ENCODE measurements around the gene USH2A.

The USH2A gene

DNA sequence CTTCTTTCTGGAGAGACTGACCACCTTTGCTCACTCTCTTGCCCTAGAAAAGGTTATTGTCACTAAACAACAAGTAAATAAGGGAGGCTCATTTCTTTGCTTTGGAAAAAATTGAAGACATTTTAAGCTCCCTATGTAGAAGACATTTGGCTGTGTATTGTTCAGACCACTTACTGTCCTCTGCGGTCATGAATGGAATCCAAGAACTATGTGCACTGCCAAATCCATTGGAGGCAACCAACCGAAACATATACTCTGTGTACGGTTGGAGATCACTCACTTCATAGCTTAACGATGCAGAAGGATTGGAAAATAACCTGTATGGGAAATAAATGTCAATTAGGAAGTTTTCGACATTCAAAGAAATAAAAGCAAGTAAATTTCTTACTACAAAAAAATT is 523.3 kb downstream of the USH2A start:
- no peak for DNase-seq

DNA sequence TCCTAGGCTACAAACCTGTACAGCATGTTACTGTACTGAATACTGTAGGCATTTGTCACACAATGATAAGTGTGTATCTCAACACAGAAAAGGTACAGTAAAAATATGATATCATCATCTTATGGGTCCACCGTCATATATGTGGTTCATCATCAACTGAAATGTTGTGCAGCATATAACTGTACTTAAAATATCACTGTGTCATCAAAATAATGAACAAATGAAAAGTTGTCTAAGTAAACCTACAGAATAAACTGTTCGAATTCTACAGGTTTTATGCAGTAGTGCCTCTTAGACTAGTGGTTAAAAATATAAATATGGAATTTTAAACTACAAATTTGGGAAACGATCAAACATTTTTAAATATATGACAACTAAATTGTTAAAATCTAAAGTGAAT is 527.4 kb downstream of the USH2A start:
- no peak for DNase-seq

DNA sequence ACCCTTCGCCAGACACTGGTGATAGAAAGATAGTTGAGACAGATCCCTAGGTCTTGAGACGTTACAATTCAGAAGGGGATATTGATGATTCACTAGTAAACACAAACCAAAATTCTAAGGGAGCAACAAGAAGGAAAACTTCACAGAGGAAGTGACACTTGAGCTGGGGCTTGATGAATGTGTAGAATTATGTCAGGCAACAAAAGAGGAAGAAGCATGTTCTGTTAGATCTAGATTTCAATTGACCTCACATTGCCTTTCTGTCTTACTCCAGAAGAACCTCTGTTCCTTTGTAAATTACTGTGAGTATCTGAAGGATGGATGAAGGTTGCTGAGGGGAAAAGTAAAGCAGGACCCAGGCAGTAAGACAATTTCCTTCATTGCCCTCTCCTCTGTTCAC is 528.0 kb downstream of the USH2A start:
- no peak for DNase-seq

DNA sequence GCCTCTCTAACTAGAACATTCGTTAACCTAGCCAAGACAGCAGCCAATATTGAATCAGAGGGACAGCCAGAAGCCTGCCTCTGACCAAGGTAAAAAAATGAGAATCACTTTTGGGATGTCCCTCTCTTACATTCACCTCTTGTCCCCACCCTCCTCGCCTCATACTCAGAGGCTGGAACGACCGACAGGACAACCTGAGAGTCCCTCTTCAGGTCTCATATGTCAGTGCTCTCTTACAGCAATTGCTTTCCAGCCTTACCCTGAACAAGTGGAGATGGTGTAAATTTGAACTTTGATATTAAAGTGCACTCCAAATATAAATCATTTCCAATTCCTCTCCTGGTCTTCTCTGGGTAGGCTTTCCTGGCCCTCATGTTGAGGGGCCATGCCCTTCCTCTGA is 528.6 kb downstream of the USH2A start:
- no peak for DNase-seq

DNA sequence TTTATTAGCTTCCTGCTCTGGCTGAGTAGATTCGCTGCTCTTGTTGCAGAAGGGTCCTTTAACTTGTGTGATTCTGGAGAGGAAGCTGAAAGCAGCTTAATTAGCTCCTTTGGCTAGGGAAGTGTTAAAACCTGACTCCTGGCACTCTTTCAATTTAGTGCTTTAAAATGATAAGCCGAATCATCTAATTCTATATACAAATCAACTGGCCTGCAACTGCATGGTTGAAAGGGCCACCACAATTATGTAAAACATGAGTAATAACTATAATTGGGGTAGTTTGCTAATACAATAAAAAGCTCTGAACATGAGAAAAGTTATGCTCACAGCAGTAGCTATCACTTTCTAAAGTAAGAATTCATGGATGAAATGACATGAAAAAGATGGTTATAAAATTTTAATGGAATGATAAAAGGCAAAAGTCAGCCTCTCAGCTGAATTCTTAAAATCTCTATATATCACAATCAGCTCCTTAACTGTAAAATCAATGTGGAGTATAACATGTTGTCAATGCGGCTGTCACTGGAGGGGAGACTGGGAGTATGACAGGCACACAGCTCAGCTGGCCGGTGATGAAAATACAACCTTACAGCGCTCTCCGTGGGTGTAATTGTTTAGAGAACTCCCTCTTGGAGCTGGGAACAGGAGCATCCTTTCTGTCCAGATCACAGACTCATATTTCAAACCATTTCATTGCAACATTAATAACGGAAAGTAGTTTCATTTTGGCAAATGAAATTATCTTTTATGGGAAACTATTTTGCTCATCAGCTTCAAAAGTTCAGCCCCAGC is 531.8 kb downstream of the USH2A start:
- no peak for DNase-seq

DNA sequence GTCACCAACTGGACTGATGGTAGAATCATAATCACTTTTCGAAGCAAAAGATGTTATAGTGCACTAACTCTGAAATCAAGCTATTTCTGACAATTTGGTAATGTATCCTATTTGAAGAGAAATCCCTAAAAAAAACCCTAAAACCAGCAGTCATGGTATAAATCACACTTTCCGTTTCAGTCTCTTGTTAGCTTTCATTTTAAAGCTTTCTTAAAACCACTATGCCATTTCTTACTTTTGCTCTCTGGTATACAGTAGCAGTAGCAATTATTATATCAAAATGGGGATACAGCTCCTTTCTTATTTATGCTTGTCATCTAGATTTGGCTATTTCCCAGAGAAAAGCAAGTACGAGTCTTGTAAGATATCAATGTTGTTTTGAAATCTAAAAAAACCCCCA is 532.8 kb downstream of the USH2A start:
- DNase-seq = no peak

DNA sequence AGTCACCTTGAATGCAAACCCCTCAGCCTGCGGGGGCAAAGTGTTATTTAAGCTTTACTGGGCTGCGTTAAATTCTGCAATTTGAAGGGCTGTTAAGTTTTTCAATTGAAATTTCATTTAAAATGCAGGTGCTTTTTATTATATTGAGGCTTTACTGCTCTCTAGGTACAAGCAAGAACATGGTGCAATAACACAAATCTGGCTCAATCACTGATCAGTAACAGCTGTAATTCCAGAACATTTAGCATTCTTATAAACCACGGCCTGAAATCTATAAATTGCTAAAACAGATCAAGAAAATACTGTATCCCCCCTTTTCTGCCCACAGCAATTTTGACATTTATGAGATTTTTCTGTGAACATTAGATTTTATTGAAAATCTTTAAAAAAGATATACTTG is 533.4 kb downstream of the USH2A start:
- no peak for DNase-seq

DNA sequence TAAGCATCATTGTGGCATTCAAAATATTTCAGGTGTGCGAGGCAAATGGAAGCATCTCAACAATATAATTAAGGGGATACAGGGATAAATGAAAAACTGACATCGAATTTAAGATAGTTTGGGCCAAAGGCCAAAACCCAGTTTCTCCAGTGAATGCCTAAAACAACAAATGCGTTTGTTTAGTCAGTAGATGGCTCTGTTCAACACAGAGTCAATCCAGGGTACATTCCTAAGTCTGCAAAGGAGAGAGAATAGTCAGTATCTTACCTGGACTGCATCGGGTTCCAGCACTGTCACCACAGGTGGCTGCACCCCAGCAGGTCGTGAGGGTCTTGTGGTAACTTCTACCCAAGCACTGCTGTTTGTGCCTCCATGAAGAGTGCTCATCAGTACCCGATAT is 535.1 kb downstream of the USH2A start:
- DNase-seq = no peak

DNA sequence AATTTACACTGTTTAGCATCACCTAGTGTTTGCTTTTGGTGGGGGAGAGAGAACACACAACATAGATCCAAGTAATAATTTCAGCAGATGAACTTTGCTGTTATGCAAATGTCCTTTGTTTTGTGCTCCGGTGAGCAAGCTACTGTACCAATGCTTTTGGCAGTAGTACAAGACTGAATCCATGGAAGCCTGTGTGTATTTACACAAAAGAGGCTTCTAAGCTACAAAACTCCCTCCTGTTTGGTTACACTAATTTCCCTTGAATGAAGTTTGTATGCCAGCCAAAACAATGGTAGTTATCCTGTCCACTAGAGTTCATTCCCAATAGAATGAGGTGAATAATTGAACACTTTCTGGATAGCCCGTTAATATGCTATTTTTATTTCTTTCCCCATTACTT is 535.6 kb downstream of the USH2A start:
- DNase-seq = no peak

DNA sequence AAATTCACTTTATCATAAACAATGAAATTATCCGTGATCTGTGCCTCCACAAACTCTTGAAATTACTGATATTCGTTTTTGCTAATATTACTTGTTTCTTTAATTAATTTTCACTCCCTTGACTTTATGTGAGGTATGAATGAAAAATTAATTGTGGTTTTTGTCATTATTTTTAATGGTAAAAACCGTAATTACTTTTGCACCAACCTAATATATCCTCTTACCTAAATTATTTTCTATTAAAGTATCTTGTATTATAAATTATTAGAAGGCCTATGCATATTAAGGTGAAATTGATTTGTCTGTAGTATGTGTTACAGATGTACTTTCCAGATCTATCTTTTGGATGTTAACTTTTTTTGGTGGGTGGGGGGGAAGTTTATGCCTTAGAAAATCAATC is 540.2 kb downstream of the USH2A start:
- DNase-seq = no peak

DNA sequence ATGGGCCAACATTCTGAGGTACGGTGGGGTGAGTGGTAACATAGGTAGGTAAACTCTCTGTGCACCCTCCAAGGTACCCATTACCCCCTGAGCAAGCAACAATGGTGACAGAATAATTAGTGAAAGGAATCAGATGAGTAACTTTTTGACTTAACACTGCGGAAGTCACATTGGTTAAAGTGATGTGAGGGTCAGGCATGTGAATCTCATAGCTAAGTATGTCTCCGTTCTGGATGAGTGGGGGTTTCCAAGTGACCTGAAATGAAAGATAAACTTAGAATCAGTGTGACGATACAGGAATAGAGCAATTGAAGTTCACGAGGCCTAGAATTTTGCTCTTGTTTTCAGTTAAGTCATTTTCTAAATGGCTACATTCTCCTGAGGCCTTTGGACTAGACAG is 544.4 kb downstream of the USH2A start:
- no peak for DNase-seq

DNA sequence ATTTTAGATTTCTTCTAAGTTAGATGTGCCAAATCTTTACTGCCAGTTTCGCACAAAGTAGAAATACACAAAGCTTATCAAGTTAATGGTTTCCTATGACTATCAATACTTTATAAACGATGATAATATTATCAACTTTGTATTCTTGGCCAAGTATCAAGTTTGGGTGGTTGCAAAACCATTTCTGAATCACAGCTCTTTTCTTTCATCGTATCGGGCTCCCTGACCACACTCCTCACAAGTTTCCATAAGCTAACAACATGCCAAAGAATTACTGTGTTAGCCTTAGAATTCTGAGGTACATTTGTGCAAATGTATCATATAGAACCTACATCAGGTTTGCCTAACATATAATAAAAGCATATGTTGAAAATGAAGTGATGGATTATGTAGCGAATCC is 545.1 kb downstream of the USH2A start:
- DNase-seq = no peak

DNA sequence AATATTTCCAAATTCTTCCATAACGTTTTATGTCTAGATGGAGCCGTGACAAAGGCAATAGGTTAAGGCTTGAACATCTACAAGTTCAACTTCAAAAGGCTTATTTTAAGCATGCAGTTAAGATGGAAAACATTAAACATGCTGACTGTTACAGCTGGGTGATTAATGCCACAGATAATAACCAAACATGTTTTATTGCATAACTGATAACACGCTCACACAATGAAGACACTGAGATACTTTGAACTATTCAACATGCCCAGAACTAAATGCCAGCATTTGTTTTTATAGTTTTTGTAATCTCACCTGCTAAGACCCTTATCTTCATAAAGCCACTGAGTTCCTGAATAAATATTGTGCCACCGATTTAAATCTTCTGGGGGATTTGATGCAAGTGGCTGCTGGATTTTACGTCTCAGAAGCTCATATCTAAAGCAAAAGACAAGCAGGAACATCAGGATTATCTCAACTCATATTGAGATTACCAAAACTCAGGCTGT is 545.7 kb downstream of the USH2A start:
- DNase-seq = no peak

DNA sequence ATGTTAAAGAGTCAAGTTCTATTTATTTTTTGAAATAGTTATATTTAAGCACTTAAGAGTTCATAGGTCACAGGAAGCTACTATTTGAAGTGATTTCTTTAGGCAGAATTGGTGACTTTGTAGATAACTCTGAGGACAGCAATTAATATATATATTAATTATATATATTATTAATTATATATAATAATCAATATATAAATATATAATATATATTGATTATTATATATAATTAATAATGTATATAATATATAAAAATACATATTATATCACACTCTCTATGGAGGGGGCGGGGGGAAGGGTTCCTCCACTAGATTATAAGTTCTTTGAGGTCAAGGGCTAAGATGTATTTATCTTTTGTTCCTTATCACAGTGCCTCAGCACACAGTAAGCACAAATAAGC is 547.5 kb downstream of the USH2A start:
- no peak for DNase-seq

DNA sequence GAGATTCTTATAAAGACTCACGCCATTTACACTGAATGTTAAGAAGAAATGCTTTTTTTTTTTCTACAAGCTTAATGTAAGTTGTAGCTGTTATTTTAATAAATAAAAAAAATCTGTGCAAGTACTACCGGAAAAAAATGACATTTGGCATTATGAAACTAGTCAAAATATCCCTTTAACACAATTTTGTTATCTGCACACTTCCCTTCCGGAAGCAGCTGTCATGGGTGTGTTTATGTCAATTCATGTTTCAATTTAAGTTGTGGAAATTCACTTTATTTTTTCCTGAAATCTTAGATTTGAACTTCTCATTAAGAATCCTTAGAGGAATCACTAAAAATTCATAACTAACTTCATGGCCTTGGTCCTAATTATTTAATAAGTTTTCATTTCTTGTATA is 548.0 kb downstream of the USH2A start:
- DNase-seq = no peak

DNA sequence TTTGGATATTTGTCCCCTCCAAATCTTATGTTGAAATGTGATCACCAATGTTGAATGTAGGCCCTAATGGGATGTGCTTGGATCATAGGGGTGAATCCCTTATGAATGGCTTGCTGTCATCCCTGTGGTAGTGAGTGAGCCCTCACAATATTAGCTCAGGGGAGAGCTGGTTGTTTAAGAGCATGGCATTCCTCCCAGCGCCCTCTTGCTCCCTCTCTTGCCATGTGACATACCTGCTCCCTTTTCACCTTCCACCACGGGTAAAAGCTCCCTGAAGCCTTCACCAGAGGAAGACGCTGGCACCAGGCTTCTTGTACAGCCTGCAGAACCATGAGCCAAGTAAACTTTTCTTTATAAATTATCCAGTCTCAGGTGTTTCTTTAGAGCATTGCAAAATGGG is 550.6 kb downstream of the USH2A start:
- DNase-seq = no peak

DNA sequence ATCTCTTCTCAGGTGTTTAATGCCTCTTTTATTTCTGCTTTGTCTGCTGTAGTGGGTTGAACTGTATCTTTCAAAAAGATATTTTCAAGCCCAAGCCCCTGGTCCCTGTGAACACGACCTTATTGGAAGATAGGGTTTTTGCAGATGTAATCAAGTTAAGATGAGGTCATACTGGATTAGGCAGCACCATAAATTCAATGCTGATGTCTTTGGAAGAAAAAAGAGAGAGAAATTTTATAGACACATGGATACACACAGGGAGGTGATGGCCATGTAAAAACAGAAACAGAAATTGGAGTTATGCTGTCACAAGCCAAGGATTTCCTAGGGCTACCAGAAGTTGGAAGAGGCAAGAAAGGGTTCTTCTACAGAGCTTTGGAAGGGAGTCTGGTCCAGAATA is 554.7 kb downstream of the USH2A start:
- DNase-seq = no peak

DNA sequence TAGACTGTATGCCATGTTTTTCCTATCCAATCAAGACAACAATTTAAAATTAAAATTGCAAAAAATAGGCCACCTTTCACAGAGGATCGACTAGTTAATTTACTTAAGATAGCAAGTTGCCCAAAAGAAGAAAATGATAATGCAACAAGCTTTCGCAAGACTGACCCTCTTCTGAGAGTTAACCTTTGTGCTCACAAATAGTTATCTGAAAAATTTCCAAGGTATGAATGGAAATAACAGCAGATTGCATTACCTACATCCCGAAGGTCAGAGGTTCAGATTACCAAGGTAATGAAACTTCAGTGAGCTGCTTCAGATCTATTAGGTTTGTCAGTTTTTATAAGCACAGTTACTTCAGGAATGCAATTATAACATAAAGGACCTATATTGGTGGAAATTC is 558.2 kb downstream of the USH2A start:
- DNase-seq = no peak

DNA sequence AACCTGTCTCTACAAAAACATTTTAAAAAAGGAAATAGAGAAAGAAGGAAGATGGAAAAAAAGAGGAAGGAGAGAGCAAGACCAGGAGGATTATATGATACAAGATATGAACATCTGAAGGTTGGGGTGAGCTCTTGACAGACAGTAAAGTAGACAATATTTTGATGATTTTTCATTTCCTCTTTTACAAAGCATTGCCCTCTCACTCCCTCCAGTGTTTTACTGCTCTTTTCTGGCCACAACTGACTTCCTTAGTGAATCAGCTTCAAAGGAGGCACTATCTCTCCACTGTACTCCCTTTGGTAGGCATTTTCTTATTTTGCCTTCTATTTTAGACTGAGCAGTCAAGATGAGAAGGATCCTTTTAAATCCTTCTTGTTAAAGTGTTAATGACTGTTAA is 559.5 kb downstream of the USH2A start:
- DNase-seq = no peak

DNA sequence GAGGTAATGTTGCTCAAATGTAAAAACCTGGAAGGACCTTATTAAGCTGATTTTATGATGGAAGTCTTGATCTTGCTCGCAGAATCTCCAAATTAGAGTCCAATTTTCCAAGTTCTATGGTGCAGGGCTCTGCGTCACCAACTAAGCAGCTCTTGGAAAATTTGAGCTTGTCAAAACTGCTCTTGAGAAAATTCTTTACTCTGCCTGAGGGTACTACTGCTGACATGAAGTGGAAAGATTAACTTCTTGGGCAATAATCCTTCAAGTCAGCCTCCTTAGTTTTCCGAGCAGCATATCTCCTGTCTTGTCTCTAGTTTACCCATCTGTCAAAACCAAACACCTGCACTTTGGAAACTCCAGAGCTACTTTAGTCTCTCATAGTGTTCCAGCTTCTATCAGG is 562.4 kb downstream of the USH2A start:
- no peak for DNase-seq

DNA sequence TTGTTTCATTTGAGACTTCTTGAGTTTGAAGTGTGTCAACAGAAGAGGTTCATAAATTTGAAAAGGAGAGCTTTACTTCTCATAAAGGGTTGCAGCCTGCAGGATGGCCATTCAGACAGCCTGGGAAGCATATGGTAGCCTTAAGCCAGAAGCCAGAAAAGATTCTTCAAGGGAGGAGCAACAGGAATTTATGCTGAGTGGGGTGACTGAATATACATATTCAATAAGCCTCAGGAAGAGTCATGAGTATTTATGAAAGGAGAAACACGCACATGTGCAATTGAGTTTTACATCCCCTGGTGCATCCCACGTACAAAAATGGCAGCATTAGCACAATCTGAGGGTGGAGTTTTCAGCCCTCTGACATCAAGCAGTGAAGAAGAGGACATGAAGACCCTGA is 565.9 kb downstream of the USH2A start:
- DNase-seq = no peak

DNA sequence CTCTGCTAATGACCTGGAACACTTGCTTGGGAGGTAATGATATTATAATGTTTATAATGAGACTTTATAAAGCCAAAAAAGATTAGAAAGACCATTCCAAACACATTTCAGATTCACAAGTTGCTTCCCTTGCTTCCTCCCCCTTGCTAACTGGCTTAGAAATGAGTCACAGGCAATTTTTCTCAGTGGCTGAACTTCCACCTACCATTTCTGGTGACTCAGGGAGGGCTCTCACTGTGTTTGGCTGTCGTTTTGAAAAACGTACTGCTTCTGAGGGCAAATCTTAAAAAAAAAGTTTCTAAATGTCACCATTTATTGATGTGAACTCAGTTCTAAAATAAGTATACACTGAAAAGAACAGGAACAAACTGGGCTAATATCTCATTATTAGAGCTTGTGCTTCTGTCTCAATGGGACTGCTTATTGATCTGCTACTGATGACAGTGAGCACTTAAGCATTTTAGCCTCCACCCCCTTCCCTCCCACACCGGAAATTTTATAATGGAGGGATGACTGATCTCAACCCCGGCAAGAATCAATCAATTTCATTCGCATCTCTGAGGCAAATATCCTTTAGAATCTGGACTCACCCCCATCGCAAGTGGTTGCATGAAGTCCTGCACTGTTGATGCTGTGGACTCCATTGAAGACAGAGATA is 577.9 kb downstream of the USH2A start:
- no peak for DNase-seq

DNA sequence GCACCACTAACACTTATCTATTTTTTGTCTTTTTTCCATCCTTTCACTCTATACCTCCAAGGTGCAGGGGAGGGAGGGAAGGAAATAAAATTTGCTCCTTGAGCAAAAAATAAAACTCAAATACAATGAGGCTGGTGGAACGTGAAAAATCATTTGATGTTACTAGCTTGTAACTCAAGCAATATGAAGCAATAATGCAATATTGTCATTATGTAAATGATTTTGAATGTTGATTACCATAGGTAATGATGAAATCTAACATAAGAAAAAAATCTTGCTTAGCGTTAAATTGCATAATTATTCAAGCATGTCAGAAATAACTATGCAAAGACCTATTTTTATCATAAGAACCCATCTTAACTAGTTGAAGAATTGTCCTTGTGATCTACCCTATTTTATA is 578.5 kb downstream of the USH2A start:
- DNase-seq = no peak

DNA sequence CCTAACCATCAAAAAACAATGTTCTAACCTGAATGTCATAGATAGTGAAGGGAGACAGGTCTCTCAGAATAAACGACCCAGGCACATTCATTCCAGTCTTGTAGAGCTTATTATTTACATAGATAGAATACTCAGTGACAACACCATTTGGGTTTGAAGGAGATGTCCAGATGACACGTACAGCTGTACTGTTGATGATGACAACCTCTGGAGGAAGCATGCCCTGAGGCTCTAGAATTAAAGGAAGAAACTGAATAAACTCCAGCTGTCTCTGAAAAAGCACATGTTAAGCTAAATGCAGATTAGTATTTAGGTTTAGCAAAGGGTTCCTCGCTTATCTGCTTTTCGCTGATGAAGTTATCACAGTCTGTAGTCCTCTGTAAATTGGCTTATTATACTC is 579.0 kb downstream of the USH2A start:
- DNase-seq = no peak

DNA sequence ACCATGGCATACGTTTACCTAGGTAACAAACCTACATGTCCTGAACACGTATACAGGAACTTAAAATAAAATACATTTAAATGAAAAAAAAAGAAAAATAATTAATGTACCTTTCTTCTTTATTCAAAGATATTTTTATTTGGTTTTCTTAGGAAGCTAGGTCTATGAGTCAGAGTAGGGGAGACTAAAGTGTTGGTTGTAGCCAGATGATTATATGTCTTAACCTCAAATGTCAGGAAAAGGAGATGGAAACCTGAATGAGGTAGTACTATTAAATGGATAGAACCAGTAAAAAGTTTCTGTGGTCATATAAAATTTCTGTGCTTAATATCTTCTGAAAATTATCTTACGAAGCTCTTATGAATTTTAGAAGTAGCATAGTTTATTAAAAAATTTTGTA is 580.3 kb downstream of the USH2A start:
- no peak for DNase-seq

All from activated naive CD4-positive, alpha-beta T cell treated with anti-CD3 and anti-CD28 coated beads, Interleukin-2, amount 50 U/mL, for 16 hours (primary cell).